GM10847 (cell line): Measurements from ENCODE around the gene NGF.

Source experiments
- POLR2A ChIP-seq: IDR thresholded peaks from 2 replicates; pipeline ENCODE4 v1.6.1; 2011; ENCODE audit not compliant: insufficient read length; ENCODE audit errors: extremely low read depth

Gene NGF

GRCh38 chr1:115274467-115274866, 63.6 kb downstream of the NGF start:
- no peak for TF ChIP-seq POLR2A

- no peak for TF ChIP-seq POLR2A
Observed at GRCh38 chr1:115266729-115267421, 71.2 kb downstream of the NGF start.

GRCh38 chr1:115265099-115265498, 73.0 kb downstream of the NGF start:
- TF ChIP-seq POLR2A, result no peak

DNA sequence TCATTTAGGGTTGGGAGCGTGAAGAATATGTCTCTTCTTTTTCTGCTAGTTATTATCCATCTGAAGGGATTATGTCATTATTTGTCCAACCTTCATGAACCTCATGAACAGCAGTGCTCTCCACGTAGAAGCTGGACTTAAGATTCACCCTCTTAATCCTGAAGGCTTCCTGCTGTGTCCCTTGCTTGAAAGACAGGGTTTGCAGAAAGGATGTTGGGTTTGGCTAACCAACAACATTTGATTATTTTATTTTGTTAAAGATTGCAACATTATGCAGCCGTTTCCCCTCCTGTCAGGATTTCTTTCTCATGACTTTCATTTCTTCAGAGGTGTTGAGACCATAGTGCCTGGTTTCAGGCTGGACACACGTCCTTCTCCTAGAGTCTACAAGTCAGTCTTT, 75.2 kb downstream of the NGF start:
- TF ChIP-seq POLR2A, result no peak

- no peak for TF ChIP-seq POLR2A
Observed at GRCh38 chr1:115261496-115261895, 76.6 kb downstream of the NGF start.

DNA sequence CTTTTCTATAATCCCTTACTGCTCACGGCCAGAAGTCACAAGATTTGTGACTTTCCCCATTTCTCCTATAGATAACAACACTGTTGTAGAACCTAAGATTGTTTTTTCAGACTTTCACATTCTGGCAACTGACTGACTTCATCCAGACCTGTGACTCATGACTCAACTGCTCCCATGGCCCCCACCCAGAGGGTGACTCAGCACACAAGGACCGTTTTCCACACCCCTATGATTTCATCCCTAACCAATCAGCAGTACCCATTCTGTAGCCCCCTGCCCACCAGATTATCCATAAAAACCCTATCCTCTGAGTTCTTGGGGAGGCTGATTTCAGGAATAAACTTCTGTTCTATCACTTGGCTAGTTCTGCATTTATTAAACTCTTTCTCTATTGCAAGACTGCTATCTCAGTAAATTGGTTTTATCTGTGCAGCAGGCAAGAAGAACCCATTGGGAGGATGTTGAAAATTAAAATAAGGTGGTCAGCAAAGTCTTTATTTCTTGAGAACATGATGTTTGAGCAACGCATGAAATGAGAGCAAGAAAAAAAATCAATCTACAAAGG, 79.7 kb downstream of the NGF start:
- TF ChIP-seq POLR2A, result no peak

DNA sequence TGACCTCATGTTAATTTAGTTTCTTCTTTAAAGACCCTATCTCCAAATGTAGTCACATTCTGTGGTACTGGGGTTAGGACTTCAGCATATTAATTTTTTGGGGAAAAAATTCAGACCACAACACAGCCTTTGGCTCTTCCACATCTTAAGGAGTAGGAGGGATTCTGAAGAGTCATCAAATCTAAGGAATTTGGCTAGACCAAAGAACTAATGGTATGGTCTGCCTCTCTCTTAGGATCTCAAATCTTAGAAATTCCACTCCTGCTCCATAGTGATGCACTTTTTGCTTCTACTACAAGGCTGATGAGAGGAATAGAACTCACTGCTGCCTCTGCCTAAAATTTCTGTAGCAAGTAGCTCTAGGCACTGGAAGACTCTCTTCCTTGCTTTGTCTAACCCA, 80.5 kb downstream of the NGF start:
- no peak for TF ChIP-seq POLR2A

- TF ChIP-seq POLR2A, result no peak
Observed at GRCh38 chr1:115255154-115255553, 82.9 kb downstream of the NGF start.

DNA sequence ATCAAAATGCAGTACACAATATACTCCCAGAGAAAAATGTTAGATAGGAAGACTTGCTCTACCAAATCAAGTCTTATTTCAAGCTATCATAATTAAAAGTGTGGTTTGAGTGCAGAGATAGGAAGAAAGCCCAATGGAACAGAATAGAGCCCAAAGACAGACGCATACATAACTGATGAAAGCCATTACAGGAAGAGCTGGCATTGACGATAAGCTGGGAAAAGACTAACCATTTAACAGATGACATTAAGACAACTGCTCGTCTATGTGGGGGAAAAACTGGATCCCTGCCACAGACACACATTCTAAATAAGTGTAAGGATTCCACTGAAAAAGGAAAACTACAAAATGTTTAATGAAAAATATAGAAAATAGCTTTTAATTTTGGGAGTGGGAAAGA, 85.5 kb downstream of the NGF start:
- no peak for TF ChIP-seq POLR2A

- TF ChIP-seq POLR2A, result no peak
Observed at GRCh38 chr1:115251856-115252255, 86.2 kb downstream of the NGF start.

DNA sequence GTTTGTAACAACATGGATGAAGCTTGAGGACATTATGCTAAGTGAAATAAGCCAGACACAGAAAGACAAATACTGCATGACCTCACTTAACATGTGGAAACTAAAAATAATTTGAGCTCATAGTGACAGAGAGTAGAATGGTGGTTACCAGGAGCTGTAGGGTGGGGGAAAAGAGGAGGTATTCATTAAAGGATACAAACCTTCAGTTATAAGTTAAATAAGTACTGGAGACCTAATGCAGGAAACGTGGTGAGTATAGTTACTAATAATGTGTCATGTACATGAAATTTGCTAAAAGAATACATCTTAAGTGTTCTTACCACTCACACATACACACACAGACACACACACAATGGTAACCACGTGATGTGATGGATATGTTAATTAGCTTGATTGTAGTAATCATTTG, 86.7 kb downstream of the NGF start:
- TF ChIP-seq POLR2A, result no peak

DNA sequence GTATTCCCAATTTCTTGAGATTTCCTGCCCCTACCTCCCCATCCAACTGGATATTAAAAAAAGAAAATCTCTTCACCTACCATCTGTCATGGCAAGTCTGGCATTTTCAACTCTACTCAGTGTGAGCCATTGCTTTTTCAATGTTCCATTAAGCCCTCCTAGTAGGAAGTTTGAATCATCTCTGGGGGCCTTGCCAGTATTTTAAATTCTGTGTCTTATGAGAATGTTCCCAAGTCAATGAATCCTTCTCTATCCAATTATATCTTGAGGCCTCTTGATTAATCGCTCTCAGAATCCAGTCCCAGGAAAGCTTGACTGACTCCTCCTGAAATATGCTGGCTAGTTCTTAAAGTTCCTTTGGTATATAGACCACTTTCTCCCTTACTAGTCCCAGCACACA, 91.5 kb downstream of the NGF start:
- TF ChIP-seq POLR2A, result no peak

GRCh38 chr1:115245227-115245626, 92.8 kb downstream of the NGF start:
- no peak for TF ChIP-seq POLR2A

DNA sequence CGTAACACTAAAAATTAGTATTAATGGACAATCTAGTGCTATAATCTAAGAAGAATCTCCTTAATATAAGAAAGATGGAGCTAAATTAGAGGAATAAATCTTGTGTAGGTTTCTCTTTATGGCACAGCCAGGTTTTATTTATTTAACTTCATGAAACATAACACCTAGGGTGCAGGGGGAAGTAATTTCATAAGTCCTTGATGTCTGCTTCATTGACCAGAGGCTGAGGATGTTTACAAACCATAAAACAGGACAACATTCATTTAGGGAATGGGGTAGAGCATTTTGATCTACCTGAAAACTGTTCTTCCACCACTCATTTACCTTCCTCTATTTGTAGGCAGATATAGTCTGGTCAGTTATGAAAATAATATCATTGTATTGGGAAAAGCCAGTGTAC, 95.5 kb downstream of the NGF start:
- no peak for TF ChIP-seq POLR2A

DNA sequence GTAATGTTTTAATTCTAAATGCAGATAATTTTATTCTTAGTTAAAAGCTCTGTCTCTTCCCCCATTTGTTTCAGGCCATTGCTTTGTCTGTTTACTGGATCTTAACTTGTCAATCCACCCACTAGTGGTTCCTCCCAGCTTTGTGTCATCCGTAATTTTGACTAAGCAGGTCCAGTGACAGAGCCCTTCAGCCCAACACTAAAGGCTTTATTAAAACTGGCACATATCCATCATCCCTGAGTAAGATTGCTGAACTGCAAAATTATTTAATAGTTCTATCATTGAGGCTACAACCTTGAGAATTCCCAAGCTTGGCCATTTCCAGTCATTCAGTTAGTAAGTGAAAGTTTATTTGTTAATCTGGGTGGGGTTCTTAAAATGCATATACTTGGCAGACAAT, 96.7 kb downstream of the NGF start:
- no peak for TF ChIP-seq POLR2A

DNA sequence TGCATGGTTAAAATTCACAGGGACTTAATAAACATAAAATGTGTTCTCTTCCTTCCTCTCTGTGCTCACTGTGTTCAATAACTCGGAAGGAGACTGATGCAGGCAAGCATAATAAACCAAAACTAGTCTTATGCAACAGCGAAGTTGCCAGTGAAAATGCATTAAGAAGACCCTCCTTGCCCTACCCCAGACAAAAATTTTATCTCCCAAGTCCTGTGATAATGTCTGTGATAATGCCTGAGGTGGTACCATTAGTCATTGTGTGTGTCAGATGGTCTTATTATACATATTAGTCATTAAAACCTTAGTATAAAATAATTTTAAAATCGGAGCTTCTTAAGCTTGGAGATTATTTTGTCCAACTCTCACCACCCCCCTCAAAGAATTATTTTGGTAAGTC, 97.8 kb downstream of the NGF start:
- no peak for TF ChIP-seq POLR2A

DNA sequence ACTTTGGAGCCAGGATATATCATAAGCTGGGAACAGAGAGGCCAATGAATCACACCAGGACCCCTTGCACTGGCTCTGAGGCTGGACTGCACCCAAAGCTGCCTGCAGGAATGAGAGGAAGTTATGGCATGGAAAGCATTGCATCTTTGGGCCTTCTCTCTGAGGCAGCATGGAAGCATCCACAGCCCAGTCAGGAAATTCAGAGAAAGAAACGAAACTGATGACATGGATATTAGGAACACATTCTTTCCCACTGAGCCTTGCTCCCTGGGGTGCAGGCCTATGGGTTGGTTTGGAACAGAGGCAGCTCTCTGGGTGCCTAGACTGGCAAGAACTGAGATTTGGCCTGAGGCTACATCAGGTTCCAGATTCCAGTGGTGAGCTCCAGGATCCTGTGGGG, 98.6 kb downstream of the NGF start:
- TF ChIP-seq POLR2A, result no peak
